Right lung (tissue), 5 donors: ENCODE results near the gene PRDM16. TPM values are rescaled to one million over a fixed set of nuclear protein-coding genes. Genes with fewer than 3 reads are reported as not detected.

ENCODE experiments used
- DNase-seq, 2 donors: peaks; one replicate each; pipeline ENCODE4 v3.0.0-alpha.2; 2013
- polyA plus RNA-seq, 5 donors: library from polyadenylated mRNA; unstranded; fragments of 120-200 nt; gene quantifications; one replicate each; pipeline versions ENCODE4 v1.2.1 to v1.2.3, GENCODE V29; 2013; ENCODE audit warnings: inconsistent platforms in 1 of 5, low replicate concordance in 1 of 5; ENCODE audit not compliant: insufficient read length in 5 of 5, insufficient read depth in 1 of 5

Gene PRDM16
- polyA plus RNA-seq, 5 donors: 9.8 to 16.0 (median 11.8) TPM

DNA sequence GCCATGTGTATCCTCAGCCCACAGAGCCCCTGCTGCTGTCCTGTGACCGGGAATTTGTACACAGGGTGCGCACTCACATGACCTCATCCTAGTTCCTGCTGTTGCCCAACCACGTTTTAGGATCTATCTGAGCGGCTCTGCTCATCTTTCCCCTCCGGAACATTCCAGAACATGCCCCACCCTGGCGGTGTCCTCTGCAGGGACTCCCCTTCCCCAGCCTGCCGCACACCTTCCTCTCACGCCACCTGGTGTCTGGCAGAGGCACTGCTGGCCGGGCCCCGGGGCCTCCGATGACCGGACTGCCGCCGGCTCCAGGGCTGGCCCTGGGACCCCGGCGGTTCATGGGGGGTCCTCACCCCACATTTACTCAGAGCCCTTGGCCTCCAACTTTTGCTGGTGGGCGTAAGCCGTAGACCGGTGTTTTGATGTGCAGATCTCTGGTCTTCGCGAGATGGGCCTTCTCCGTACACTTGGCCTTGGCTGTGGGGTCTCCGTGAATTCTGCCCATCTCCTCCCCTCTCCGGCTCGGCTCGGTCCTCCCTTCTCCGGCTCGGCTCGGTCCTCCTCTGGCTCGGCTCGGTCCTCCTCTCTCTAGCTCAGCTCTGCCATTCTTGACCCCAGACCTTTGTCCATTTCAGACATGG lies 414.9 kb downstream of the PRDM16 start:
- DNase-seq: no peak

GRCh38 chr1:3485016-3485415 lies 416.0 kb downstream of the PRDM16 start:
- DNase-seq: no peak

Other genes starting within 250 kb of the PRDM16 start
- not detected for gene ACTRT2, start 47.7 kb upstream of the PRDM16 start, polyA plus RNA-seq